ENCODE measurements around the gene SUCLA2. TPM values are rescaled to one million over a fixed set of nuclear protein-coding genes. Genes with fewer than 3 reads are reported as not detected.

SUCLA2 gene
- total and polyA plus RNA-seq, 2 of the 8 experiments (the other 6 are each of a cell fraction or from before 2014, with no cell fraction given): 23.5 to 78.8 TPM

GRCh38 chr13:48009284-48009683, 8.2 kb upstream of the SUCLA2 start:
- Histone ChIP-seq H3K4me1 (replicated peaks in 1 of 4; ENCODE audit: control insufficient read depth in 3 of 4, insufficient read depth in 4 of 4, low read length in 3 of 4) (peaks cover 0 to 2% (median 1%) of the 10 kb centered on the region in 4 experiments; a peak in 2 of 7 replicates), H3K18ac (ENCODE audit: extremely low read depth, low read length) (no peak overlapping the region), H3K23me2 (ENCODE audit: low read depth, low read length) (no peaks in the 10 kb centered on the region), H3K56ac (replicated peaks; ENCODE audit: insufficient read length, low read depth, low read length) (no peak overlapping the region), H3K4me3 (ENCODE audit: extremely low read depth in 1 of 4, insufficient read depth in 2 of 4, low read depth in 3 of 4, low read length in 4 of 4) (no peak overlapping the region), H4K5ac (ENCODE audit: insufficient read length, low read depth, low read length) (no peak overlapping the region), H2BK120ac (replicated peaks; ENCODE audit: low read depth, low read length) (no peak overlapping the region), H3K27me3 (replicated peaks in 1 of 4; ENCODE audit: control insufficient read depth in 3 of 4, extremely low read depth in 1 of 4, insufficient read depth in 3 of 4, low read length in 3 of 4) (no peaks in the 10 kb centered on the region), H3K4me2 (ENCODE audit: insufficient read depth in 1 of 2, low read depth in 2 of 2, low read length in 2 of 2) (no peak overlapping the region), H2BK15ac (ENCODE audit: low read length) (no peak overlapping the region), H4K91ac (replicated peaks; ENCODE audit: insufficient read length, low read length) (no peak overlapping the region), H4K8ac (ENCODE audit: extremely low read depth, insufficient read depth, low read length) (no peak overlapping the region), H2BK20ac (ENCODE audit: low read length) (no peak overlapping the region), H3K23ac (ENCODE audit: insufficient read length) (no peak overlapping the region), H2AK5ac (ENCODE audit: low read depth, low read length) (no peak overlapping the region), H3K9me3 (ENCODE audit: insufficient read depth in 2 of 2, low read depth in 1 of 2, low read length in 1 of 2) (no peaks in the 10 kb centered on the region), H3K79me2 (ENCODE audit: control insufficient read depth in 1 of 2, insufficient read depth in 2 of 2, low read length in 2 of 2) (no peaks in the 10 kb centered on the region), H3K36me3 (ENCODE audit: control insufficient read depth in 2 of 4, insufficient read depth in 4 of 4, low read length in 3 of 4) (no peaks in the 10 kb centered on the region), H2BK5ac (ENCODE audit: low read depth, low read length) (no peak overlapping the region), H3K27ac (ENCODE audit: low read depth, low read length) (no peak overlapping the region), H3K14ac (ENCODE audit: insufficient read length) (no peak overlapping the region), H3K9ac (replicated peaks in 1 of 4; ENCODE audit: extremely low read depth in 1 of 4, low read depth in 3 of 4, low read length in 3 of 4) (no peak overlapping the region), H3K4ac (replicated peaks; ENCODE audit: insufficient read length, low read depth, low read length) (no peak overlapping the region), H2AFZ (ENCODE audit: low read length) (no peak overlapping the region), H4K20me1 (replicated peaks in 1 of 2; ENCODE audit: control insufficient read depth in 1 of 2, insufficient read depth in 2 of 2, low read length in 2 of 2) (no peaks in the 10 kb centered on the region), H3K79me1 (ENCODE audit: low read depth, low read length) (no peaks in the 10 kb centered on the region), H2BK12ac (ENCODE audit: low read depth, low read length) (no peak overlapping the region)
- FAIRE-seq (no peak), DNase-seq (ENCODE audit: low read depth in 1 of 2, low spot score in 2 of 2) (no peak)
- TF ChIP-seq SP2 (IDR thresholded peaks at IDR 0.05; ENCODE audit: low read length) (no peak), SIN3A (conservative IDR thresholded peaks at IDR 0.05 in 1 of 2, IDR thresholded peaks at IDR 0.05 in 1 of 2; ENCODE audit: low read depth in 1 of 2, low read length in 2 of 2) (no peak)
- ChIA-PET CTCF (ENCODE audit: partially characterized antibody) (no interaction called here), POLR2A (ENCODE audit: partially characterized antibody) (no interaction called here)
- 88% methylated on average over 1 of the region's 1 CpG; no CpG with 5 or more reads in 1 of the 2 experiments for WGBS, 2 experiments (ENCODE audit: extremely low coverage in 1 of 2, insufficient coverage in 1 of 2, insufficient read length in 1 of 2, insufficient replicate concordance in 2 of 2, low coverage in 1 of 2, low lambda C conversion rate in 2 of 2, missing lambda C conversion rate in 1 of 2)
